HepG2 (cell line): Measurements from ENCODE around the gene SMYD5. TPM values are rescaled to one million over a fixed set of nuclear protein-coding genes. Genes with fewer than 3 reads are reported as not detected.

ENCODE experiments used
- EZH2 ChIP-seq: conservative IDR thresholded peaks from 2 replicates; pipeline ENCODE4 v1.6.1; 2012; ENCODE audit warnings: mild to moderate bottlenecking, low read depth, low read length, moderate library complexity
- GATA4 ChIP-seq: sonication (generic); IDR thresholded peaks from 2 replicates; pipeline ENCODE4 v1.6.1; 2016; ENCODE audit warnings: antibody characterized with exemption, low read depth, borderline replicate concordance
- HNRNPH1 ChIP-seq: fragments of 200-400 bp; formaldehyde crosslinking; optimal IDR thresholded peaks from 2 replicates; pipeline ENCODE3; 2017; ENCODE audit warnings: mild to moderate bottlenecking, low read depth, low read length
- KLF11 ChIP-seq: IDR thresholded peaks from 2 replicates; pipeline ENCODE4 v1.6.1; 2016; ENCODE audit warnings: missing compliant biosample characterization
- NR2C2 ChIP-seq: sonication (generic); formaldehyde crosslinking; IDR thresholded peaks from 2 replicates; pipeline ENCODE4 v1.4.0; 2020; ENCODE audit warnings: missing genetic modification reagents, mild to moderate bottlenecking, moderate library complexity, borderline replicate concordance
- PHF5A ChIP-seq: IDR thresholded peaks from one replicate; pipeline ENCODE4 v1.6.1; 2018; ENCODE audit warnings: low read depth, missing genetic modification reagents; ENCODE audit not compliant: unreplicated experiment
- RAD21 ChIP-seq: fragments of 450-650 bp; formaldehyde crosslinking; IDR thresholded peaks from 2 replicates; pipeline ENCODE4 v1.5.0; 2020; ENCODE audit warnings: mild to moderate bottlenecking
- RFXANK ChIP-seq: IDR thresholded peaks from 2 replicates; pipeline ENCODE4 v1.6.1; 2016
- TBP ChIP-seq: sonication (generic); formaldehyde crosslinking; IDR thresholded peaks from 2 replicates; pipeline ENCODE4 v1.5.0; 2020; ENCODE audit warnings: missing genetic modification reagents
- ZMYM4 ChIP-seq: sonication (generic); formaldehyde crosslinking; IDR thresholded peaks from 2 replicates; pipeline ENCODE4 v1.8.1; 2023; ENCODE audit warnings: mild to moderate bottlenecking, missing genetic modification reagents
- ZNF44 ChIP-seq: sonication (generic); formaldehyde crosslinking; IDR thresholded peaks from 2 replicates; pipeline ENCODE4 v1.5.1; 2020; ENCODE audit warnings: mild to moderate bottlenecking, missing genetic modification reagents
- polyA plus RNA-seq, 8 experiments: library from polyadenylated mRNA; depleted of rRNA in 3 of 8; stranded (reverse) in 7 of 8; unstranded in 1 of 8; fragments of >200 nt; fragmentation: Illumina TruSeq in 4 of 8; extraction: Trizol in 4 of 8; gene quantifications; 2 replicates each; pipeline versions ENCODE4 v1.2.1 to v1.2.3, GENCODE V29; 2011 to 2016; ENCODE audit warnings: low read depth in 4 of 8, missing spikeins in 1 of 8, mixed read lengths in 1 of 8; ENCODE audit not compliant: insufficient read depth in 1 of 8
- total RNA-seq, 5 experiments: library from RNA; depleted of rRNA; stranded (reverse); fragments of >200 nt; fragmentation: Illumina TruSeq; extraction: Trizol; gene quantifications; 2 replicates each; pipeline ENCODE4 v1.2.3, GENCODE V29; 2016; ENCODE audit warnings: low read depth in 1 of 5
- TF ChIP-seq, protein P1 (sequence below): sonication (generic); formaldehyde crosslinking; IDR thresholded peaks from 2 replicates; pipeline ENCODE4 v1.8.0; 2022; ENCODE audit warnings: mild to moderate bottlenecking, missing genetic modification reagents, moderate library complexity
- TF ChIP-seq, protein P2 (sequence below), 2 experiments: IDR thresholded peaks; 2 replicates each; pipeline ENCODE4 v1.6.1; 2011 to 2012; ENCODE audit warnings: low read length in 2 of 2, borderline replicate concordance in 1 of 2, low read depth in 1 of 2, mild to moderate bottlenecking in 1 of 2, moderate library complexity in 1 of 2
- TF ChIP-seq, protein P3 (sequence below): sonication (generic); formaldehyde crosslinking; IDR thresholded peaks from 2 replicates; pipeline ENCODE4 v1.4.0; 2020; ENCODE audit warnings: missing genetic modification reagents, mild to moderate bottlenecking, borderline replicate concordance
- TF ChIP-seq, protein P4 (sequence below): sonication (generic); formaldehyde crosslinking; IDR thresholded peaks from 2 replicates; pipeline ENCODE4 v1.4.0; 2020; ENCODE audit warnings: missing genetic modification reagents
- TF ChIP-seq, protein P5 (sequence below): sonication (generic); formaldehyde crosslinking; conservative IDR thresholded peaks from 2 replicates; pipeline ENCODE4 v1.8.1; 2023; ENCODE audit warnings: missing genetic modification reagents

The SMYD5 gene
- total and polyA plus RNA-seq, 2 of the 13 experiments (the other 11 are each of a cell fraction or from before 2014, with no cell fraction given): 55.8 to 70.4 TPM

DNA sequence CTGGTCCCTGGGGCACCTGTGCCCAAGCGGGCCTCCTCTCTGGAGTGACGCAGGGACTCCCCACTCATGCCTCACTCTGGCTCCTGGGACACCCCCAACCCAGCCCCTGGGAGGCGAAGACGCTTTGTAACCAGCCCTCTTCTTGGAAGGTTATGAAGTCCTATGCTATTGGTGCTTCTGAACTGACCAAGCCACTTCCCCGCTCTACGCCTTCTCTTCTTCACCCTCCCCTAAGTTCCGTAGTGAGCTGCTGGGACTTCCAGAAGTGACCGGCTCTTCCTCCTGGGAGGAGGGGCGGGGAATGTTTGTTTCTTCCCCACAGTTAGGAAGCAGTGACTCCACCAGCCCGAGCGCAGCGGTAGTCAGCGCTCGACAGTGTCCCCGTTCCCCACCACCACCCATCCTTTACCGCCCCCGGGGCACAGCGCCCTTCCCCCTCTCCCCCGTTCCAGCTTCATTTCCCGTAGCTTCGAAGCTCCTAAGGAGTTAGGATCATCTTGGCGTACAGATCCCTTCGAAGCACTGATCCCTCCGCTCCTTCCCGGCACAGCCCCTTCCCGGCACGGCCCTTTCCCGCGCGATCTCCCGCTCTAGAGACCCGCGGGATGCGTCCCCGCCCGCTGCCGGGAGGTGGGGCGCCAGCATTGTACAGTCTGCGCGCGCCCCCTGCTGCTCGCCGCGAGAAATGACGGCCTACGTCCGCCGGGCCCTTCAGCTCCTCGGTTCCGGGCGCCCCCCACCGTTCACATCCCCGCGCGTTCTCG lies 37.0 kb upstream of the SMYD5 start (continued):
- TF ChIP-seq, protein P1, sequence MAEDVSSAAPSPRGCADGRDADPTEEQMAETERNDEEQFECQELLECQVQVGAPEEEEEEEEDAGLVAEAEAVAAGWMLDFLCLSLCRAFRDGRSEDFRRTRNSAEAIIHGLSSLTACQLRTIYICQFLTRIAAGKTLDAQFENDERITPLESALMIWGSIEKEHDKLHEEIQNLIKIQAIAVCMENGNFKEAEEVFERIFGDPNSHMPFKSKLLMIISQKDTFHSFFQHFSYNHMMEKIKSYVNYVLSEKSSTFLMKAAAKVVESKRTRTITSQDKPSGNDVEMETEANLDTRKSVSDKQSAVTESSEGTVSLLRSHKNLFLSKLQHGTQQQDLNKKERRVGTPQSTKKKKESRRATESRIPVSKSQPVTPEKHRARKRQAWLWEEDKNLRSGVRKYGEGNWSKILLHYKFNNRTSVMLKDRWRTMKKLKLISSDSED (CRISPR knock-in tag): no peak
- no peak for TF ChIP-seq HNRNPH1
- TF ChIP-seq, protein P2, sequence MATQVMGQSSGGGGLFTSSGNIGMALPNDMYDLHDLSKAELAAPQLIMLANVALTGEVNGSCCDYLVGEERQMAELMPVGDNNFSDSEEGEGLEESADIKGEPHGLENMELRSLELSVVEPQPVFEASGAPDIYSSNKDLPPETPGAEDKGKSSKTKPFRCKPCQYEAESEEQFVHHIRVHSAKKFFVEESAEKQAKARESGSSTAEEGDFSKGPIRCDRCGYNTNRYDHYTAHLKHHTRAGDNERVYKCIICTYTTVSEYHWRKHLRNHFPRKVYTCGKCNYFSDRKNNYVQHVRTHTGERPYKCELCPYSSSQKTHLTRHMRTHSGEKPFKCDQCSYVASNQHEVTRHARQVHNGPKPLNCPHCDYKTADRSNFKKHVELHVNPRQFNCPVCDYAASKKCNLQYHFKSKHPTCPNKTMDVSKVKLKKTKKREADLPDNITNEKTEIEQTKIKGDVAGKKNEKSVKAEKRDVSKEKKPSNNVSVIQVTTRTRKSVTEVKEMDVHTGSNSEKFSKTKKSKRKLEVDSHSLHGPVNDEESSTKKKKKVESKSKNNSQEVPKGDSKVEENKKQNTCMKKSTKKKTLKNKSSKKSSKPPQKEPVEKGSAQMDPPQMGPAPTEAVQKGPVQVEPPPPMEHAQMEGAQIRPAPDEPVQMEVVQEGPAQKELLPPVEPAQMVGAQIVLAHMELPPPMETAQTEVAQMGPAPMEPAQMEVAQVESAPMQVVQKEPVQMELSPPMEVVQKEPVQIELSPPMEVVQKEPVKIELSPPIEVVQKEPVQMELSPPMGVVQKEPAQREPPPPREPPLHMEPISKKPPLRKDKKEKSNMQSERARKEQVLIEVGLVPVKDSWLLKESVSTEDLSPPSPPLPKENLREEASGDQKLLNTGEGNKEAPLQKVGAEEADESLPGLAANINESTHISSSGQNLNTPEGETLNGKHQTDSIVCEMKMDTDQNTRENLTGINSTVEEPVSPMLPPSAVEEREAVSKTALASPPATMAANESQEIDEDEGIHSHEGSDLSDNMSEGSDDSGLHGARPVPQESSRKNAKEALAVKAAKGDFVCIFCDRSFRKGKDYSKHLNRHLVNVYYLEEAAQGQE (IDR thresholded peaks at IDR 0.05; ENCODE audit: borderline replicate concordance in 1 of 2, low read depth in 1 of 2, low read length in 2 of 2): no peak
- TF ChIP-seq ZMYM4 (CRISPR knock-in tag): peak; percentile 84
- TF ChIP-seq PHF5A: peak; percentile 64
- no peak for TF ChIP-seq KLF11 (CRISPR knock-in tag)
- TF ChIP-seq NR2C2 (CRISPR knock-in tag): 0 out of 2 replicates have a peak, but pooled peaks have one; percentile 59
- TF ChIP-seq RAD21 (CRISPR knock-in tag): peak; percentile 99
- TF ChIP-seq EZH2: no peak
- TF ChIP-seq, protein P3, sequence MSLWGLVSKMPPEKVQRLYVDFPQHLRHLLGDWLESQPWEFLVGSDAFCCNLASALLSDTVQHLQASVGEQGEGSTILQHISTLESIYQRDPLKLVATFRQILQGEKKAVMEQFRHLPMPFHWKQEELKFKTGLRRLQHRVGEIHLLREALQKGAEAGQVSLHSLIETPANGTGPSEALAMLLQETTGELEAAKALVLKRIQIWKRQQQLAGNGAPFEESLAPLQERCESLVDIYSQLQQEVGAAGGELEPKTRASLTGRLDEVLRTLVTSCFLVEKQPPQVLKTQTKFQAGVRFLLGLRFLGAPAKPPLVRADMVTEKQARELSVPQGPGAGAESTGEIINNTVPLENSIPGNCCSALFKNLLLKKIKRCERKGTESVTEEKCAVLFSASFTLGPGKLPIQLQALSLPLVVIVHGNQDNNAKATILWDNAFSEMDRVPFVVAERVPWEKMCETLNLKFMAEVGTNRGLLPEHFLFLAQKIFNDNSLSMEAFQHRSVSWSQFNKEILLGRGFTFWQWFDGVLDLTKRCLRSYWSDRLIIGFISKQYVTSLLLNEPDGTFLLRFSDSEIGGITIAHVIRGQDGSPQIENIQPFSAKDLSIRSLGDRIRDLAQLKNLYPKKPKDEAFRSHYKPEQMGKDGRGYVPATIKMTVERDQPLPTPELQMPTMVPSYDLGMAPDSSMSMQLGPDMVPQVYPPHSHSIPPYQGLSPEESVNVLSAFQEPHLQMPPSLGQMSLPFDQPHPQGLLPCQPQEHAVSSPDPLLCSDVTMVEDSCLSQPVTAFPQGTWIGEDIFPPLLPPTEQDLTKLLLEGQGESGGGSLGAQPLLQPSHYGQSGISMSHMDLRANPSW: no peak
- TF ChIP-seq TBP (CRISPR knock-in tag): 0 out of 2 replicates have a peak, but pooled peaks have one; percentile 69
- no peak for TF ChIP-seq GATA4
- TF ChIP-seq, protein P4, sequence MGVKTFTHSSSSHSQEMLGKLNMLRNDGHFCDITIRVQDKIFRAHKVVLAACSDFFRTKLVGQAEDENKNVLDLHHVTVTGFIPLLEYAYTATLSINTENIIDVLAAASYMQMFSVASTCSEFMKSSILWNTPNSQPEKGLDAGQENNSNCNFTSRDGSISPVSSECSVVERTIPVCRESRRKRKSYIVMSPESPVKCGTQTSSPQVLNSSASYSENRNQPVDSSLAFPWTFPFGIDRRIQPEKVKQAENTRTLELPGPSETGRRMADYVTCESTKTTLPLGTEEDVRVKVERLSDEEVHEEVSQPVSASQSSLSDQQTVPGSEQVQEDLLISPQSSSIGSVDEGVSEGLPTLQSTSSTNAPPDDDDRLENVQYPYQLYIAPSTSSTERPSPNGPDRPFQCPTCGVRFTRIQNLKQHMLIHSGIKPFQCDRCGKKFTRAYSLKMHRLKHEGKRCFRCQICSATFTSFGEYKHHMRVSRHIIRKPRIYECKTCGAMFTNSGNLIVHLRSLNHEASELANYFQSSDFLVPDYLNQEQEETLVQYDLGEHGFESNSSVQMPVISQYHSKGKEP (CRISPR knock-in tag): 0 out of 2 replicates have a peak, but pooled peaks have one; percentile 54
- no peak for TF ChIP-seq ZNF44 (CRISPR knock-in tag)
- TF ChIP-seq, protein P5, sequence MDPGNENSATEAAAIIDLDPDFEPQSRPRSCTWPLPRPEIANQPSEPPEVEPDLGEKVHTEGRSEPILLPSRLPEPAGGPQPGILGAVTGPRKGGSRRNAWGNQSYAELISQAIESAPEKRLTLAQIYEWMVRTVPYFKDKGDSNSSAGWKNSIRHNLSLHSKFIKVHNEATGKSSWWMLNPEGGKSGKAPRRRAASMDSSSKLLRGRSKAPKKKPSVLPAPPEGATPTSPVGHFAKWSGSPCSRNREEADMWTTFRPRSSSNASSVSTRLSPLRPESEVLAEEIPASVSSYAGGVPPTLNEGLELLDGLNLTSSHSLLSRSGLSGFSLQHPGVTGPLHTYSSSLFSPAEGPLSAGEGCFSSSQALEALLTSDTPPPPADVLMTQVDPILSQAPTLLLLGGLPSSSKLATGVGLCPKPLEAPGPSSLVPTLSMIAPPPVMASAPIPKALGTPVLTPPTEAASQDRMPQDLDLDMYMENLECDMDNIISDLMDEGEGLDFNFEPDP: no peak
- TF ChIP-seq RFXANK (CRISPR knock-in tag): 0 out of 2 replicates have a peak, but pooled peaks have one; percentile 71
